Stimulated activated CD8-positive, alpha-beta memory T cell treated with anti-CD3 and anti-CD28 coated beads, Interleukin-2, amount 100 ng/mL, for 48 hours (primary cell): ENCODE results near the gene LMOD1.

ENCODE experiments used
- DNase-seq, 2 donors: peaks; one replicate each; pipeline ENCODE4 v3.0.0-alpha.2; 2020; ENCODE audit warnings: low read depth in 2 of 2

Gene LMOD1

DNA sequence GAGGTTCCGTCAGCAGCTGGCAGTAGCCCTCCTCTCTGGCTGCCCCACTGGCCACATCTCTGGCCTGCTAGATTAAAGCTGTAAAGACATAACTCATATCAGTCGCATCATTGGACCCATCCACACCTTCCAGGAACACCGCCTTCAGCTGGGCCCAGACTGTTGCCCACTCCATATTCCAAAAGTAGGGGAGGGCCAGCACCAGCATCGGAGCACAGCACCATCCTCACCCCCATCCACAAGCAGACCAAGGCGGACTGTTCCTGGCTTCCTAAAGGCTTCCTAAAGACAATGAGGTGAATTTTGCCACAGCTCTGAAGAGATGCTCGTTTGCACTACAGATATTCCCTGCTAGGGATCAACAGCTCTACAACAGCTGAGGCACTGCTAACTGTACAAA is 54.1 kb downstream of the LMOD1 start:
- no peak for DNase-seq

DNA sequence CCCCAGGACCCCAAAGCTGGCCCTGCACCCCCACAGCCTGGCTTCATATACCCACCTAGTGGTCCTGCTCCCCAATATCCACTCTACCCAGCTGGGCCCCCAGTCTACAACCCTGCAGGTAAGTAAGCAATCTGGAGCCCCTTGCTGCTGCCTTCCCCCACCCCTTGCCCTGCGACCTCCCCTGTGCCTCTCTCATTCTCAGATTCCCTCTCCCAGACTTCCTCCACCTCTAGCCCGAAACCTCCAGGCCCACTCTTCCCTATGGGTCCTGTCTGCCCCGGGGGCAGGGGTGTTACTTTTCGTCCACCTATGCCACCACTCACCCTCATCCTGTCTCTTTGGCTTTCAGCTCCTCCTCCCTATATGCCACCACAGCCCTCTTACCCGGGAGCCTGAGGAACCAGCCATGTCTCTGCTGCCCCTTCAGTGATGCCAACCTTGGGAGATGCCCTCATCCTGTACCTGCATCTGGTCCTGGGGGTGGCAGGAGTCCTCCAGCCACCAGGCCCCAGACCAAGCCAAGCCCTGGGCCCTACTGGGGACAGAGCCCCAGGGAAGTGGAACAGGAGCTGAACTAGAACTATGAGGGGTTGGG is 54.8 kb downstream of the LMOD1 start:
- DNase-seq: no peak

- DNase-seq: no peak
Measured at GRCh38 chr1:201890806-201891450, 55.4 kb downstream of the LMOD1 start.

DNA sequence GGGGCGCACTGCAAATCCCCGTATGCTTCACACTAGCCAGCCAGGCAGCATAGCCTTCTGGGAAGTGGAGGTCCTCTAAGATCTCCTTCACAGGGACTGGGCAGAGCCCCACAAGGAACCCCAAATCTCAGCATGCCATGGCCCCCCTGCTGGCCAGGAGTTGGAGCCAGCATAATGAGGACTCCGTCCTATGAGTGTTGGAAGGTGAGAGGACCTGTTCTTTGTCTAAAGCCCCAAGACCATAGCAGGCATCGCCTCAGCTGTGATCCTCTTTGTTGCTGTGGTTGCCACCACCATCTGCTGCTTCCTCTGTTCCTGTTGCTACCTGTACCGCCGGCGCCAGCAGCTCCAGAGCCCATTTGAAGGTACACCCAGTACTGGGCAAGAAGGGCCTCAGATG is 56.1 kb downstream of the LMOD1 start:
- DNase-seq: no peak

- no peak for DNase-seq
Measured at GRCh38 chr1:201889090-201889968, 57.0 kb downstream of the LMOD1 start.

- no peak for DNase-seq
Measured at GRCh38 chr1:201888282-201889089, 57.9 kb downstream of the LMOD1 start, which contains the start of gene SHISA4. Gene SHISA4 (plus strand): TSS chr1:201888898. CDS start chr1:201888995, 97 bp downstream.

GRCh38 chr1:201887116-201887866 is 59.1 kb downstream of the LMOD1 start:
- no peak for DNase-seq

DNA sequence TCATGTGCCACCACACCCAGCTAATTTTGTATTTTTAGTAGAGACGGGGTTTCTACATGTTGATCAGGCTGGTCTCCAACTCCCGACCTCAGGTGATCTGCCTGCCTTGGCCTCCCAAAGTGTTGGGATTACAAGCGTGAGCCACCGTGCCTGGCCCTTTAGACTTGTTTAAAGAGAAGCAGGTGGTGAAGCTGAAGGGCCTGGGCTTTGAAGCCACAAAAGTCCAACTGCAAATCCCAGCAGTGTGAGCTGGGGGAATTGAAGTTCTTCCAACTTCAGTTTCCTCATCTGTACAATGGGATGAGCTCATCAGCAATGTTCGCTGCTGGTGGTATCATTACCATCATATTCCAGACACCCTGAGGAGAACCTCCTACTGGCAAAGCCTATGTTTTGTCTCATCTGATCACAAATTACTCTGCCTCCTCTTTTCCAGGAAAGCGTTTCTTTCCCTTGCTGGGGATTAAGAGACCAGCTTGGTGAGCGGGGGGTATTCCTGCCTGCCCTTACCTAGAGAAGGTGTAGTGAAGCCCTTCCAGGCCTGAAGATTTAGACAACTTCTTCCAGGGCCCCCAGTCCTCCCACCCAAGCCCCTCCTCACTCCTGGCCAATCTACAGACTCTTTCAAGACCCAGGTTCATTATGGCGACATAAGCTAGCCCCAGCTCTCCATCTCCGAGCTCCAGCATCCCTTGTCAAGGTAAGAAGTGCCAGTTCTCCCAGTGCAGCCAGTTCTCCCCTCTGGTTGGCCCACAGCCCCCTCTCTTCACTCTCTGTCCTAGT is 60.1 kb downstream of the LMOD1 start:
- no peak for DNase-seq

DNA sequence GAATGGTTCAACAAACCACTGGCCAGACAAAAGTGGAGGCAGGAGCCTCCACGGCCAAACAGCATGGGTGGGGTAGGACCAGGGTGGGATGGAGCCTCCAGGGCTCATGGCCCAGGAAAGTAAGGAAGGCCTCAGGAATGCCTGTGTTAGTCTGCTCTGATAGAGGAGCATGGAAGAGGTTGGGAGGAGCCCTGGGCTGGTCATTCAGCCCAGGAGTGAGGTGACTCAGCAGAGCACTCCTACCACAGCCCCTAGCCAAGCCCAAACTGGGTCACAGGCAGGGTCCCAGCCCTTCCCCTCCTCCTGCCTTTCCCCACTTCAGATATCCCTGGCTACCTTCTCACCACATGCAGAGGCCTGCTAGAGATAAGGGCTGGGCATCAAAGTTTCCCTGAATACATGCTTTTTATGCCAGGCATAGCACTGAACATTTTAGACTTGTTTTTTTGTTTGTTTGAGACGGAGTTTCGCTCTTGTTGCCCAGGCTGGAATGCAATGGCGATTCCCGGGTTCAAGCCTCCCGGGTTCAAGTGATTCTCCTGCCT is 60.7 kb downstream of the LMOD1 start:
- DNase-seq: no peak

DNA sequence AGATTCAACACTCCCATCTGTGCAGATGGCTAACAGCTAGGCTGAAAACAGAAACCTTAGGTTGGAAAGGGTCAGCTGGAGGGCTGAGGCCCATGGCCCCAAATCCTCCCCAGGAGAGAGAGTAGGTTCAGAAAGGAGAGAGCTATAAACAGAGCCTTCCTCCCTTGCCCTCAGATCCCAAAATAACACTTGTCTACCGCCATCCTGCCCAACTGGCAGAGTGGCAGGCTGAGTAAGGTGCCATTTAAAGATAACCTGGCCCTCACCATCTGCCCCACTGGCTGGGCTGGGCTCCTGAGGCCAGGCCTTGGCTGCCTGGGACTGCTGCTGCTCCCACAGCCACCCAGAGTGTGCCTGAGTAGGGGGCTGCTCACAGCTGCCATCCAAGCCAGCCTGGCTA is 61.9 kb downstream of the LMOD1 start:
- no peak for DNase-seq

DNA sequence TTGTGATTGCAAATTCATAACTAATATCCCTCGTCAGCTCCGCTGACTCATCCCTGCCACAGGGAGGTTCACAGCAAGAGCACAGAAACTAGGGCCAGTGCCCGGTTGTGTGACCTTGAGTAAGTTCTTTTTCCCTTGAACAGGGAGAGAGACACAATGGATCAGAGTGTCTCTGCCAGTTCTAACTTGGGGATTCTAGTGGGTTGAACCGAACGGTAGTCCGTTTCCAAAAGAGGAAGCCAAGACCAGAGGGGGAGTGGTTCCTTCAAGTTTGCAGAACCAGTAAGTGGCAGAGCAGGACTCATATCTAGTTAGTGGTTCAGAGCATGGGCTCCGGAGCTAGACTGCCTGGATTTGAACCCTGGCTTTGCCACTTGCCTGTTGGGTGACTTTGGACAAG is 62.6 kb downstream of the LMOD1 start:
- DNase-seq: no peak

DNA sequence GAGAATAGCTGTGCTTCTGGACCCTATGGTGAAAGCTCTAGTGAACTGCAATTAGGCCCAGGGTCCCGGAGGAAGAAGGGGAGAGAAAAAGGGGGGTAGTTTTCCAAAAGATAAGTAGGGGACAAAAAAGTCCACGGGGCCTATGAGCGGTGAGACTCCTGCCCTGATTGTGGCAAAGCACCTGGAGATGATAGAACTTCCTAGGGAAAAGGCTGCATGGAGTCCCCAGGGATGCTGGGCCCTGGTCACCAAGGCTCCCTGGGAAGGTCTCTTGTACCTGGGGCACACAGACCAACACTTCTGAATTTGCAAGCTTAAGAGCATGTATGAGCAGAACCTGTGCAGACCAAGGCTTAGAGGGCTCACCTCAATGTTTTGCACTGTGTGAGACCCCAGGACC is 63.1 kb downstream of the LMOD1 start:
- DNase-seq: no peak

- DNase-seq: no peak
Measured at GRCh38 chr1:201882665-201883132, 63.6 kb downstream of the LMOD1 start.

- no peak for DNase-seq
Measured at GRCh38 chr1:201881617-201882016, 64.7 kb downstream of the LMOD1 start.

- DNase-seq: no peak
Measured at GRCh38 chr1:201880928-201881571, 65.3 kb downstream of the LMOD1 start.

- no peak for DNase-seq
Measured at GRCh38 chr1:201877877-201878401, 68.4 kb downstream of the LMOD1 start.

DNA sequence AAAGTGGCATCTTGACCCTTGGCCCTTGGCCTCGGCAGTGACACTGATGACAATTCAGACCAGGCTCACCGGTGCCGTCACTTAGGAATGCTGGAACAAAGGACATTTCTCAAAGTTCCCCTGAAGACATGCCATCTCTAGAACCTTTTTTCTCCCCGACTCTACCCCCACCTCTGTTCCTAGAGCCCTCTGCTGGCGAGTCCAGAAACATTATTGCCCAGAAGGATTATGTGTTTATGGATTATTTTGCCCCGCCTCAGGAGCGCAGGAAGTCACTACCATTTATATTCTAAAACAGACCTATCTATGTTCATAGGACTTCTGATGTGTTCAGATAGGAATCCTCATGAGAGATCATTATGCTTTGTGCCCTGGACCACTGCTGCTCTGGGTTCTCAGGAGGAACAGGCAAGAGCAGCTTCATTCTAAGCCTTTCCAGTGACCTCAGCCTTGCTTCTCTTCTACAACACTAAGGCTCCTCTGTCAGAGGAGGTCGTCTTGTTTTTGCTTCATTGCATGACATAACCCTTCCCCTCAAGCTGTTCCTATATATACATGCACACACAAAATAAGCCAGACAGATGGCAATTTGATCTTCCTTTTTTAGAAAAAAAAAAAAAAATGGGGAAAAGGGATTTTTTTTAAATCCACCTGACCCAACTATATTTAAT is 70.1 kb downstream of the LMOD1 start:
- DNase-seq: no peak

- no peak for DNase-seq
Measured at GRCh38 chr1:201874672-201875071, 71.7 kb downstream of the LMOD1 start.

DNA sequence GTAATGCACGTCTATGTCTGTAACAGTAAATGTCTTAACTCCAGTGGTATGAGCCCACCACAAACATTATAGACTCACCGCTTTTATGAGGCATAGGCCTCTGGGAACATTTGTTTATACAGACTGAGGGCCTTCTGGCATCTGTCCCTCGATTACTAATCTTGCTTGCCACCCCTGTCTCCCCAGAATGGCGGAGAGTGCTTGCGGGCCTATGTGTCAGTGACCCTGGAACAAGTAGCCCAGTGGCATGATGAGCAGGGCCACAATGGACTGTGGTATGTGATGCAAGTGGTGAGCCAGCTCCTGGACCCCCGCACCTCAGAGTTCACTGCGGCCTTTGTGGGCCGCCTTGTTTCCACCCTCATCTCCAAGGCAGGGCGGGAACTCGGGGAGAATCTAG is 76.0 kb downstream of the LMOD1 start:
- DNase-seq: no peak
